ENCODE measurements around the gene LZTFL1.
"Not testable (repeated sequence)": the region's sequence is repeated elsewhere in the genome, so short reads cannot be mapped to it uniquely, and the experiment has no call there.

Gene LZTFL1

GRCh38 chr3:45865563-45865962, 23.6 kb upstream of the LZTFL1 start:
- no peak for DNase-seq (ENCODE audit: low read depth in 4 of 4, low spot score in 1 of 4)

DNA sequence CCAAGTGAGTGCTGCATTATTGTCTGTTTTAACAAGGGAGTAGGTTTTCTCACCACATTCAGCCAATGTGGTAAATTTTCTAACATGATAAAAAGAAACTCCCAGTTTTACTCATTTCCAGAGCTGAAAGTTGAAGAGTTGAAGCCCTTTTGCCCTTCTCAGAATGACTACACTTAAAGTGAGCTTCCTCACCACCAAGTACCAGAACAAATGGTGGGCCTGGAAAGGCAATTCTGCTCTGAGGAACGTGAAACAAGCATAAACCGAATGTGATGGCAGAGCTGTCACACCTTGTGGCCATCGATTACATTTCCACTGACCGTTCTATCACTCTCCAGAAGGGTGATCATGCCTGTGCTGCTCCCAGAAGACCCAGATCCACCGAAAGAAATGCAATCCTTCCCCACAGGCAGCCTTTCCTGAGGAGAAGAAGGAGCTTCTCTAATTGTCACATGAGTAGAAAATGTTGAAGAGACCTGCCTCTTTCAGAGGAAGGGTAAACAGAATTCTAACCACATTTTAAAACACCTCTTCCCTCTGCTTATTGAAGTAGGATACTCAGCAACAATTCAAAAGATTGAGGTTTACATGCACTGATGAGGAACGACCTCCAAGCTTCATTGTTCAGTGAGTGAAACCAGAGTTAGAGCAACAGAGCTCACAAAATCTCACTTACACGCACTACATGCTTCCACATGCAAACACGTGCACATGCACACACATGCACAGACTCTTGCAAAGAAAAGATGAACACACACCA, 23.0 kb upstream of the LZTFL1 start:
- DNase-seq (ENCODE audit: low read depth in 4 of 4, low spot score in 1 of 4) = no peak

DNA sequence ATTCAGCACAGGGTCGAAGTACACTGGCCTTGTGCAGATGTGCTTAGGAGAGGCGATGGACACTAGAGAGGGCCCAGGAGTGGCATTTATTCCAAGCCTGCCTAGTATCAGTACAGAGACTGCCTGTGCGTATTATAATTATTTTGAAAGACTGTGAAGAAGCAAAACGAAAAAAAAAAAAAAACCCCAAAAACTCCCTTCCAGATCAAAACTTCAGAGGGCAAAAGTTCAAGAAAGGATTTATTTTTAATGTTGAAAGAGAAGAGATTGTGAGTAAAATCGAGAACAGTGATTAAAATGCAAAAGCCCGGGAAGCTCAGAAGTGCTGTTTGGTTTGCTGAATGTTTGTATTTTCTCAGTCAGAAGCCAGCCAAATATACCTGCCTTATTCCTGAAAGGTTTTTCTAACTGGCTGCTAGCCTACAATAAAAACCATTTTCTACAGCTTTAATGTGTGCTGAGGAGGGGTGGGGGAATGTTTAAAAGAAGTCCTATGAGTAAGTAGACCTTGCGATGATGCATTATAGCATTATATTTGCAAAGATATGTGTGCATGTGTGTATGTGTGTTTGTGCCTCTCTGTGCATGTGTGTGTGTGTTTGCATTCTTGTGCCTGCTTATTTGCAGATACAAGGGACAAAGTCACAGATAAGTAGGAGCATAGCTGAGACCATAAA, 19.3 kb upstream of the LZTFL1 start:
- DNase-seq (ENCODE audit: low read depth in 4 of 4, low spot score in 1 of 4) = no peak

- DNase-seq (ENCODE audit: low read depth in 4 of 4, low spot score in 1 of 4) = no peak
These were observed 18.6 kb upstream of the LZTFL1 start for GRCh38 chr3:45860481-45860880.

- DNase-seq (ENCODE audit: low read depth in 4 of 4, low spot score in 1 of 4) = no peak
These were observed 17.1 kb upstream of the LZTFL1 start for GRCh38 chr3:45858809-45859543.

- not testable (repeated sequence) for DNase-seq (ENCODE audit: low read depth in 4 of 4, low spot score in 1 of 4)
These were observed 15.1 kb upstream of the LZTFL1 start for GRCh38 chr3:45857024-45857423.

- not testable (repeated sequence) for DNase-seq (ENCODE audit: low read depth in 4 of 4, low spot score in 1 of 4)
These were observed 14.4 kb upstream of the LZTFL1 start for GRCh38 chr3:45856323-45856722.

DNA sequence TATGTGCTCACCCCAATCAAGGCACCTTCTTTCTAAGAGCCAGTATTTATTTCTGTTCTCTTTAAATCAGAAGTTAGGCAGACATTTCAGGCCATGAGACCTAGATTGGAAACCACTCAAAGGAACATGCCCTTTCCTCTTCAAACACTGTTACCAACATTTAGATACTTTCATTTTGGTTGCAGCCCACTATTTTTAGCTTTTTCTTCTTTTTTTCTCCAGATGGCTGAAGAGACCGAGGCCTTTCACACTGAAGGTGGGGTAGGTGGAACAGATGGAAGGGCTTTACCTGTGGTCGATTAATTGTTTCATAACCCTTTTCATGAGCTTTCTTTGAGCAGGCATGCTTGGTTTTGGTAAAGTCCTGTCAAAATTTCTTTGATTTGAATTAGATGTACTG, 10.9 kb upstream of the LZTFL1 start:
- DNase-seq (ENCODE audit: low read depth in 4 of 4, low spot score in 1 of 4) = no peak

DNA sequence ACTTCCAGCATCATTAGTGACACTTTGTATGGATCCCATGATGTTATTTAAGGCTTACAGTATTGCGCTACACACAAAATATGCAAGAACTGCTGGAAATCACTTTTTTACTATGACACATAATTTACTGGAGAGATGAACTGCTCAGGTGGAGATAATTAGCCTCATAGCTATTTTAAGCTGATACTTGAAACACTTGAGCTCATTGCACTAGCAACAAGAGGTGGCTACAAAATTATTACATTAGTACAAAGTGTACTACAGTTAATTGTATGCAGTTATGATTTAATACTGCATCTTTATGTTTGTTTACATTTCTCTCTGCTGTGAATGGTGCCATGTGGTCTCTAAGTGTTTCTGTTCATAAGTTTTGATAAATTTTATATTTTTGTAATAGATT, 6.5 kb upstream of the LZTFL1 start:
- DNase-seq (ENCODE audit: low read depth in 4 of 4, low spot score in 1 of 4) = no peak

- no peak for DNase-seq (ENCODE audit: low read depth in 4 of 4, low spot score in 1 of 4)
These were observed 2.7 kb upstream of the LZTFL1 start for GRCh38 chr3:45844616-45845015.

GRCh38 chr3:45842851-45843625, 1.1 kb upstream of the LZTFL1 start:
- no peak for DNase-seq (ENCODE audit: low read depth in 4 of 4, low spot score in 1 of 4)

GRCh38 chr3:45841420-45841756, 531 bp downstream of the LZTFL1 start:
- no peak for DNase-seq (ENCODE audit: low read depth in 4 of 4, low spot score in 1 of 4)

- DNase-seq (ENCODE audit: low read depth in 4 of 4, low spot score in 1 of 4) = no peak
These were observed 3.5 kb downstream of the LZTFL1 start for GRCh38 chr3:45838466-45838865.

DNA sequence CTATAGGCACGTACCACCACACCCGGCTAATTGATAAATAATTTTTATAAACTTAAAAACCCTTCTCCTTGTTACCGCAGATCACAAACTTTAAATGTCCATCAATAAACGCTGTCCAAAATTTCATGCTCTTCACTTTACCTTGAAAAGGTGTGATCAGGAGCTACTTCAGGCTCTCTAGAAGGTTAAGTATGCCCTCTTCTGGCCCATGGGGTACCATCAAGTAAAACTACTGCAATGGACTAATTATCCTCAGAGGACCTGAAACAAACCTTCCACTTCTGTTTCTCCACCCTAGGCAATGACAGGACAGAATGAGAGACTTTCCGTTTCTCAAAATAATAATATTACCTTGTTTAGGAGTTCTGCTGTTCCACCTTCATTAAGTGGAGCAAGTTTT, 9.2 kb downstream of the LZTFL1 start:
- DNase-seq (ENCODE audit: low read depth in 4 of 4, low spot score in 1 of 4) = no peak

DNA sequence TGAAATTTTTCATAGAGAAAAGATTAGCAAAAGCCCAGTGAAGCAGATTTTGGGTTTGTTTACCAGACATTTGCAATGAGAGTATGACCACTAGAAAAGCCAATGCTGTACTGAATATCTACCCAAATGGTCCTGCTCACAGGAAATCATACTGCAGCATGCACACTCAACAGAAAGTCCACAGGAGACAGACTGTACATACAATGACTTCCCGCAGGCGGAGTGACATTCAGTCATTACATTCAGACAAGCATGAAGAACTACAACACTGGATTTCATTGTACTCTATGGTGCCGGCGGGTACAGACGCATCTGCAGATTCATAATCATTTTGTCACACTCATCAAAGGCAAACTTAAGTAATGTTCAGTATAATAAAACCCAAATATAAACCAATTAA, 11.8 kb downstream of the LZTFL1 start:
- no peak for DNase-seq (ENCODE audit: low read depth in 4 of 4, low spot score in 1 of 4)

GRCh38 chr3:45826908-45827307, 15.0 kb downstream of the LZTFL1 start:
- DNase-seq (ENCODE audit: low read depth in 4 of 4, low spot score in 1 of 4) = no peak

- no peak for DNase-seq (ENCODE audit: low read depth in 4 of 4, low spot score in 1 of 4)
These were observed 15.6 kb downstream of the LZTFL1 start for GRCh38 chr3:45826321-45826720.

DNA sequence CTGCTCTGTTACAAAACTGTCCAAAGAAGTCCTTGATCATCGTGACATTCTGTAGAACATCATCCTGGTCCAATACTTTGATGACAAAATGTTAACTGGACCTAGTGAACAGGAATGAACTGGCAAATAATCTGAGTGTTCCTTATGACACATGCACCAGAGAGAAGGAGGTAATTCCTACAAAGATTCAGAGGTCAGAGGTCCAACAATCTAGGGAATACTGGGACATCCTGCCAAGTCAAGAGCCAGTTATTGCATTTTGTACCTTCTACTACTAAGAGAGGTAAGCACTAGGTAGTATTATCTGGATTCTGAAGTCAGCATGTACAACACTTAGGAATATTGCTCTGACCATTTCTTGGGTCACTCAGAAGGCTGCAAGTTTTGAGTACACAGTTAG, 20.8 kb downstream of the LZTFL1 start:
- no peak for DNase-seq (ENCODE audit: low read depth in 4 of 4, low spot score in 1 of 4)

DNA sequence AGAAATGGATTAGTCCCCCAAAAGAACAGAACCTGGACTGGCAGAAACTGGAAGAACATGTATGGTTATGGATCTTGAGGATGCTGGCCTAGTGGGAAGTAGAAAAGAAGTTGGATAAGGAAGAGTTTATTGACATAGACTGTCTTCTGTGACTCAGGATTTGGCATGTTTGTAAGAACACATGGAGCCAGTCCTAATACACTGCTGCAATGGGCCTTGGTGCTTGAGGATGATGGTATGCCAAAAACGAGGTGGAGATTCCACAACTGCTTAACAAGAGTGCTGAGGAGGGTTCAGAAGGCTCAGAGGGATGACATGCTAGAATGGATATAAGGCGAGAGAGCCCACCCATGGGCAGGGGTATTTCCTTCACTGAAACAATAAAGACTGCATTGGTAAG, 22.4 kb downstream of the LZTFL1 start:
- DNase-seq (ENCODE audit: low read depth in 4 of 4, low spot score in 1 of 4) = no peak

DNA sequence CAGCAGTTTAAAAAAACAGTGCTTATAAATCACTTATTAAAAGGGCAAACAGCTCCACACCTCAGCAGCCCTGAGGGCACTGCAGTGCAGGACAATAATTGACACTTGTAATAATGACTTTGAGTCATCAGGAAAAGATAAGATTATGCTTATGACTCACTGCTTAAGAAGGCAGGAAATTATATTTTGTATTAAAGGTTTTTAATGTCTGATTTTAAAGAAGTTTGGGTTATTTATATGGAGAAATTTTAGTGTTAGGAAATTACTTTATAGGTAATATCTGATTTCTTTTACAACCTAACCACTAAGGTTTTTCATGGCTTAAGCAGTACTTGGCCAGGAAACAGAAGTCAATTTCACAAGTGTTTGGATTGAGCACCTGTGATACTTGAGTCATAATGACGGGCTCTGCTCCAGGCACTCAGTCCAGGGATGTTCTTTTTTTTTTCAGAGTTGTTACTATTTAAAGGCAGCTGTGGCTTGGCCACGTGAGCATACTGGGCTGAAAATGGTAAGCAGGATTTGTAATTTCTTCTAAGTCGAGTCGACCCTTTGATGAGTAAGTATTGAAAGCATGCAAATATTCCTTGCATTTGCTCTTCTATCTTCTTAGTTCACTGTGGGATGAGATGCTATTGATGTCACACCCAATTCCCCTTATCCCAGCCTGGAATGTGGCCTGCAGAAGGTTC, 23.9 kb downstream of the LZTFL1 start:
- DNase-seq (ENCODE audit: low read depth in 4 of 4, low spot score in 1 of 4) = no peak

DNA sequence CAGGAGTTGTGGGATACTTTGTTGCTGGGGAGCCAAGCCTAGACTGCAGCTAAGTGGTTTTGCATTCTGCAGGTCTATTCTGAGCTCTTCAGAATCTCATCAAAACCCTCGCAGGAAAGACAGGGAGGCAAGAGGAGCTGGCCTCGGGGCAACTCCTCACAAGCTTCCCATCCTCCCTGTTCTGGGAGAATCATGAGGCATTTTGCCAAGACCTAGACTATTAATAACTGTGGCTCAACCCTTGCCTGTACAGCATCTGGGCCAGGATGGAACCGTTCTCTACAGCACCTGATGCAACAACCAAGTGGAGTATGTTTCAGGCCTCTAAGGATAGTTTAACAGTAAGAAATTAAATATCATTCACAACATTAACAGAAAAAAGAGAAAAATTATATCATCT, 25.4 kb downstream of the LZTFL1 start:
- DNase-seq (ENCODE audit: low read depth in 4 of 4, low spot score in 1 of 4) = no peak
